HepG2 (cell line): ENCODE results near the gene C12orf43. TPM values are rescaled to one million over a fixed set of nuclear protein-coding genes. Genes with fewer than 3 reads are reported as not detected.
A peak's percentile ranks its signal among the peaks of the same experiment; 100 is the strongest.

ENCODE experiments used
- CAMTA2 ChIP-seq: sonication (generic); formaldehyde crosslinking; IDR thresholded peaks from 2 replicates; pipeline ENCODE4 v1.4.0; 2020; ENCODE audit warnings: mild to moderate bottlenecking, missing genetic modification reagents, borderline replicate concordance
- CBFB ChIP-seq: sonication (generic); formaldehyde crosslinking; IDR thresholded peaks from 2 replicates; pipeline ENCODE4 v1.4.0; 2020; ENCODE audit warnings: missing genetic modification reagents
- MEIS1 ChIP-seq: sonication (generic); formaldehyde crosslinking; IDR thresholded peaks from 2 replicates; pipeline ENCODE4 v1.9.0; 2021; ENCODE audit warnings: mild to moderate bottlenecking, missing genetic modification reagents, moderate library complexity, borderline replicate concordance
- NFAT5 ChIP-seq: sonication (generic); formaldehyde crosslinking; IDR thresholded peaks from 2 replicates; pipeline ENCODE4 v1.4.0; 2020; ENCODE audit warnings: missing genetic modification reagents
- PRMT3 ChIP-seq: sonication (generic); formaldehyde crosslinking; IDR thresholded peaks from 2 replicates; pipeline ENCODE4 v1.8.1; 2022; ENCODE audit warnings: low read depth, mild to moderate bottlenecking, moderate library complexity, missing genetic modification reagents, borderline replicate concordance
- TAF1 ChIP-seq: sonication (generic); formaldehyde crosslinking; IDR thresholded peaks from 2 replicates; pipeline ENCODE4 v1.4.0; 2020; ENCODE audit warnings: missing genetic modification reagents
- TBL1XR1 ChIP-seq: fragments of 150-350 bp; IDR thresholded peaks from 2 replicates; pipeline ENCODE4 v1.6.1; 2014; ENCODE audit warnings: borderline replicate concordance, low read length; ENCODE audit not compliant: partially characterized antibody
- ZBTB20 ChIP-seq: sonication (generic); formaldehyde crosslinking; IDR thresholded peaks from 2 replicates; pipeline ENCODE4 v1.8.1; 2023; ENCODE audit warnings: missing genetic modification reagents, low read depth, mild to moderate bottlenecking, borderline replicate concordance
- ZNF614 ChIP-seq: IDR thresholded peaks from 2 replicates; pipeline ENCODE4 v1.6.1; 2018; ENCODE audit warnings: missing biosample characterization, missing genetic modification reagents, inconsistent platforms, borderline replicate concordance
- ZNF781 ChIP-seq: sonication (generic); formaldehyde crosslinking; IDR thresholded peaks from 2 replicates; pipeline ENCODE4 v1.5.1; 2020; ENCODE audit warnings: borderline replicate concordance, mild to moderate bottlenecking, missing genetic modification reagents; ENCODE audit errors: not compliant biosample characterization
- ZNF800 ChIP-seq: sonication (generic); formaldehyde crosslinking; IDR thresholded peaks from 2 replicates; pipeline ENCODE4 v1.4.0; 2020; ENCODE audit warnings: missing genetic modification reagents
- ZNF879 ChIP-seq: sonication (generic); formaldehyde crosslinking; IDR thresholded peaks from 2 replicates; pipeline ENCODE4 v1.8.1; 2023; ENCODE audit warnings: missing genetic modification reagents
- polyA plus RNA-seq, 8 experiments: library from polyadenylated mRNA; depleted of rRNA in 3 of 8; stranded (reverse) in 7 of 8; unstranded in 1 of 8; fragments of >200 nt; fragmentation: Illumina TruSeq in 4 of 8; extraction: Trizol in 4 of 8; gene quantifications; 2 replicates each; pipeline versions ENCODE4 v1.2.1 to v1.2.3, GENCODE V29; 2011 to 2016; ENCODE audit warnings: low read depth in 4 of 8, missing spikeins in 1 of 8, mixed read lengths in 1 of 8; ENCODE audit not compliant: insufficient read depth in 1 of 8
- total RNA-seq, 5 experiments: library from RNA; depleted of rRNA; stranded (reverse); fragments of >200 nt; fragmentation: Illumina TruSeq; extraction: Trizol; gene quantifications; 2 replicates each; pipeline ENCODE4 v1.2.3, GENCODE V29; 2016; ENCODE audit warnings: low read depth in 1 of 5
- TF ChIP-seq, protein P1 (sequence below): sonication (generic); formaldehyde crosslinking; IDR thresholded peaks from 2 replicates; pipeline ENCODE4 v1.9.0; 2022; ENCODE audit warnings: low read depth, missing genetic modification reagents
- TF ChIP-seq, protein P2 (sequence below): sonication (generic); formaldehyde crosslinking; IDR thresholded peaks from 2 replicates; pipeline ENCODE4 v1.5.1; 2020; ENCODE audit warnings: mild to moderate bottlenecking, missing genetic modification reagents

C12orf43 gene
- total and polyA plus RNA-seq, 2 of the 13 experiments (the other 11 are each of a cell fraction or from before 2014, with no cell fraction given): 7.9 to 11.1 TPM

- TF ChIP-seq NFAT5 (CRISPR knock-in tag): peak; percentile 47; the same call in 1 of the 2 replicates
- peak; percentile 51 for TF ChIP-seq TBL1XR1
- TF ChIP-seq CAMTA2: no peak
- TF ChIP-seq ZNF781: peak; percentile 29
- TF ChIP-seq ZNF614 (CRISPR knock-in tag): peak; percentile 74; the same call in 1 of the 2 replicates
- TF ChIP-seq MEIS1: 0 out of 2 replicates have a peak, but pooled peaks have one; percentile 25
- peak; percentile 90 for TF ChIP-seq TAF1
- TF ChIP-seq ZNF800 (CRISPR knock-in tag): peak; percentile 19; the same call in 1 of the 2 replicates
- TF ChIP-seq PRMT3 (CRISPR knock-in tag): no peak; the same call in 1 of the 2 replicates
- peak; percentile 83 for TF ChIP-seq CBFB (CRISPR knock-in tag)
- TF ChIP-seq ZNF879 (CRISPR knock-in tag): no peak
- peak; percentile 49; the same call in 1 of the 2 replicates for TF ChIP-seq ZBTB20 (CRISPR knock-in tag)
- TF ChIP-seq, protein P1, sequence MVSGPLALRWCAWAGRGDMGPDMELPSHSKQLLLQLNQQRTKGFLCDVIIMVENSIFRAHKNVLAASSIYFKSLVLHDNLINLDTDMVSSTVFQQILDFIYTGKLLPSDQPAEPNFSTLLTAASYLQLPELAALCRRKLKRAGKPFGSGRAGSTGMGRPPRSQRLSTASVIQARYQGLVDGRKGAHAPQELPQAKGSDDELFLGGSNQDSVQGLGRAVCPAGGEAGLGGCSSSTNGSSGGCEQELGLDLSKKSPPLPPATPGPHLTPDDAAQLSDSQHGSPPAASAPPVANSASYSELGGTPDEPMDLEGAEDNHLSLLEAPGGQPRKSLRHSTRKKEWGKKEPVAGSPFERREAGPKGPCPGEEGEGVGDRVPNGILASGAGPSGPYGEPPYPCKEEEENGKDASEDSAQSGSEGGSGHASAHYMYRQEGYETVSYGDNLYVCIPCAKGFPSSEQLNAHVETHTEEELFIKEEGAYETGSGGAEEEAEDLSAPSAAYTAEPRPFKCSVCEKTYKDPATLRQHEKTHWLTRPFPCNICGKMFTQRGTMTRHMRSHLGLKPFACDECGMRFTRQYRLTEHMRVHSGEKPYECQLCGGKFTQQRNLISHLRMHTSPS (CRISPR knock-in tag): 0 out of 2 replicates have a peak, but pooled peaks have one; percentile 25
- TF ChIP-seq, protein P2, sequence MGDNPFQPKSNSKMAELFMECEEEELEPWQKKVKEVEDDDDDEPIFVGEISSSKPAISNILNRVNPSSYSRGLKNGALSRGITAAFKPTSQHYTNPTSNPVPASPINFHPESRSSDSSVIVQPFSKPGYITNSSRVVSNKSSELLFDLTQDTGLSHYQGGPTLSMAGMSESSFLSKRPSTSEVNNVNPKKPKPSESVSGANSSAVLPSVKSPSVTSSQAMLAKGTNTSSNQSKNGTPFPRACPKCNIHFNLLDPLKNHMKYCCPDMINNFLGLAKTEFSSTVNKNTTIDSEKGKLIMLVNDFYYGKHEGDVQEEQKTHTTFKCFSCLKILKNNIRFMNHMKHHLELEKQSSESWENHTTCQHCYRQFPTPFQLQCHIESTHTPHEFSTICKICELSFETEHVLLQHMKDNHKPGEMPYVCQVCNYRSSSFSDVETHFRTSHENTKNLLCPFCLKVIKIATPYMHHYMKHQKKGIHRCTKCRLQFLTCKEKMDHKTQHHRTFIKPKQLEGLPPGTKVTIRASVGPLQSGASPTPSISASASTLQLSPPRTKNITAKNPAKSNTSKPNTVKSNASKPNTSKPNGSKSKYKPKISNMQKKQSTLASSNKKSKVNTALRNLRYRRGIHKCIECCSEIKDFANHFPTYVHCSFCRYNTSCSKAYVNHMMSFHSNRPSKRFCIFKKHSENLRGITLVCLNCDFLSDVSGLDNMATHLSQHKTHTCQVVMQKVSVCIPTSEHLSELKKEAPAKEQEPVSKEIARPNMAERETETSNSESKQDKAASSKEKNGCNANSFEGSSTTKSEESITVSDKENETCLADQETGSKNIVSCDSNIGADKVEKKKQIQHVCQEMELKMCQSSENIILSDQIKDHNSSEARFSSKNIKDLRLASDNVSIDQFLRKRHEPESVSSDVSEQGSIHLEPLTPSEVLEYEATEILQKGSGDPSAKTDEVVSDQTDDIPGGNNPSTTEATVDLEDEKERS: peak; percentile 86; the same call in 1 of the 2 replicates
Observed at GRCh38 chr12:121015825-121016766, at the start of gene C12orf43 (continued).
